Dedifferentiated amniotic fluid mesenchymal stem cell (primary cell): Measurements from ENCODE around the gene OR1L4.

Source experiments
- DNase-seq: peaks from one replicate; pipeline ENCODE4 v3.0.0-alpha.2; 2016; ENCODE audit errors: extremely low spot score

The OR1L4 gene

GRCh38 chr9:122723690-122724089, at the start of gene OR1L4:
Gene OR1L4 (plus strand): TSS chr9:122723990. CDS start chr9:122723990, 0 bp downstream.
- DNase-seq = no peak

- no peak for DNase-seq
Observed at GRCh38 chr9:122684851-122685250, 38.9 kb upstream of the OR1L4 start.

GRCh38 chr9:122695696-122696095, 28.1 kb upstream of the OR1L4 start:
- DNase-seq = no peak

GRCh38 chr9:122718038-122718437, 5.8 kb upstream of the OR1L4 start:
- no peak for DNase-seq

GRCh38 chr9:122719218-122719617, 4.6 kb upstream of the OR1L4 start:
- no peak for DNase-seq

GRCh38 chr9:122742003-122742402, 18.2 kb downstream of the OR1L4 start, which contains the start of gene OR1L6:
Gene OR1L6 (plus strand): TSS chr9:122742303. CDS start chr9:122749848, 7,545 bp downstream.
- DNase-seq = no peak

GRCh38 chr9:122754825-122755224, 31.0 kb downstream of the OR1L4 start:
- DNase-seq = no peak

GRCh38 chr9:122767817-122768216, 44.0 kb downstream of the OR1L4 start:
- DNase-seq = no peak
